GM18870 (cell line): ENCODE measurements around the gene TMEM168.
A peak's percentile ranks its signal among the peaks of the same experiment; 100 is the strongest.
"Not testable (repeated sequence)": the region's sequence is repeated elsewhere in the genome, so short reads cannot be mapped to it uniquely, and the experiment has no call there.

Source experiments
- ATAC-seq: cut with Tn5 transposase; IDR thresholded peaks from one replicate; pipeline ENCODE4 v1.9.1; 2021; ENCODE audit warnings: moderate library complexity; ENCODE audit not compliant: unreplicated experiment

Gene TMEM168

GRCh38 chr7:112781558-112781957 lies 8.6 kb downstream of the TMEM168 start:
- ATAC-seq = no peak

GRCh38 chr7:112781110-112781509 lies 9.1 kb downstream of the TMEM168 start:
- no peak for ATAC-seq

GRCh38 chr7:112779667-112780066 lies 10.5 kb downstream of the TMEM168 start:
- no peak for ATAC-seq

GRCh38 chr7:112777406-112777805 lies 12.8 kb downstream of the TMEM168 start:
- no peak for ATAC-seq

GRCh38 chr7:112771166-112771565 lies 19.0 kb downstream of the TMEM168 start:
- ATAC-seq = no peak

GRCh38 chr7:112770051-112770450 lies 20.1 kb downstream of the TMEM168 start:
- ATAC-seq = no peak

- ATAC-seq = no peak
These were observed 25.1 kb downstream of the TMEM168 start for GRCh38 chr7:112765105-112765504.

GRCh38 chr7:112763996-112764395 lies 26.2 kb downstream of the TMEM168 start:
- ATAC-seq = no peak

- no peak for ATAC-seq
These were observed 26.9 kb downstream of the TMEM168 start for GRCh38 chr7:112763298-112763697.

GRCh38 chr7:112759905-112760304 lies 30.3 kb downstream of the TMEM168 start:
- ATAC-seq = no peak

- peak; percentile 51 for ATAC-seq
These were observed 32.9 kb downstream of the TMEM168 start for GRCh38 chr7:112757337-112757736.

GRCh38 chr7:112753298-112753697 lies 36.9 kb downstream of the TMEM168 start:
- ATAC-seq = no peak

GRCh38 chr7:112752576-112752975 lies 37.6 kb downstream of the TMEM168 start:
- no peak for ATAC-seq

GRCh38 chr7:112749775-112750174 lies 40.4 kb downstream of the TMEM168 start:
- no peak for ATAC-seq

- no peak for ATAC-seq
These were observed 41.8 kb downstream of the TMEM168 start for GRCh38 chr7:112748381-112748780.

- ATAC-seq = no peak
These were observed 44.6 kb downstream of the TMEM168 start for GRCh38 chr7:112745635-112746034.

GRCh38 chr7:112744818-112745217 lies 45.4 kb downstream of the TMEM168 start:
- ATAC-seq = no peak

GRCh38 chr7:112743811-112744210 lies 46.4 kb downstream of the TMEM168 start:
- ATAC-seq = no peak

GRCh38 chr7:112740667-112741066 lies 49.5 kb downstream of the TMEM168 start:
- ATAC-seq = no peak

- no peak for ATAC-seq
These were observed 50.6 kb downstream of the TMEM168 start for GRCh38 chr7:112739436-112740180.

GRCh38 chr7:112735261-112735660 lies 54.9 kb downstream of the TMEM168 start:
- ATAC-seq = no peak

- ATAC-seq = not testable (repeated sequence)
These were observed 58.9 kb downstream of the TMEM168 start for GRCh38 chr7:112731324-112731723.

- ATAC-seq = no peak
These were observed 64.1 kb downstream of the TMEM168 start for GRCh38 chr7:112726076-112726475.
